ENCODE data around the gene PCDHGA7.
"Not testable (repeated sequence)": the region's sequence is repeated elsewhere in the genome, so short reads cannot be mapped to it uniquely, and the experiment has no call there.

Gene PCDHGA7

DNA sequence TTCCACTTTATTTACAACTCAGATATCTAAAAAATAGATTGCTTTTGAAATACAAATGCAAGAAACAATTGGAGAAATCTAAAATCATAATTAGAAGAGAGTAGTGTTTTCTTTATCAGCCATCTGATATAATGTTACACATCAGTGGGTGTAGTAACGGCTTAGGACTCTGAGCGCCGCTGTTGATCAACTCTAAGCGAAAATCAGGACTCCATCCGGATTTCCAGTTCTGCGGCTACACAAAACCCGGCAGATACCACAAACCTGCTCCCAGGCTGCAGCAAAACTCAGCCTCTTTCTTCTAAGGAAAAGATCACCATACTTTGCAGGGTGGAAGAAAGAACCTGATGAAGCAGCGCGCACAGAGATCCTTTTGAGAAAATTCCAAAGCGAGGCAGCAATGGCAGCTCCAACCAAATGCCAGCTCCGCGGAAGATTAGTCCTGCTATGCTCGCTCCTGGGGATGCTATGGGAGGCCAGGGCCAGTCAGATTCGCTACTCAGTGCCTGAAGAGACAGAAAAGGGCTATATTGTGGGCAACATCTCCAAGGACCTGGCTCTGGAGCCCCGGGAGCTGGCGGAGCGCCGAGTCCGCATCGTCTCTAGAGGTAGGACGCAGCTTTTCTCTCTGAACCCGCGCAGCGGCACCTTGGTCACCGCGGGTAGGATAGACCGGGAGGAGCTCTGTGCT, 20.2 kb downstream of the PCDHGA7 start, which contains the start of gene PCDHGA9:
Gene PCDHGA9 (plus strand): TSS at position 226 of the 691 bp plus-strand sequence. CDS start 175 bp downstream, at position 401.
- no peak for FAIRE-seq

DNA sequence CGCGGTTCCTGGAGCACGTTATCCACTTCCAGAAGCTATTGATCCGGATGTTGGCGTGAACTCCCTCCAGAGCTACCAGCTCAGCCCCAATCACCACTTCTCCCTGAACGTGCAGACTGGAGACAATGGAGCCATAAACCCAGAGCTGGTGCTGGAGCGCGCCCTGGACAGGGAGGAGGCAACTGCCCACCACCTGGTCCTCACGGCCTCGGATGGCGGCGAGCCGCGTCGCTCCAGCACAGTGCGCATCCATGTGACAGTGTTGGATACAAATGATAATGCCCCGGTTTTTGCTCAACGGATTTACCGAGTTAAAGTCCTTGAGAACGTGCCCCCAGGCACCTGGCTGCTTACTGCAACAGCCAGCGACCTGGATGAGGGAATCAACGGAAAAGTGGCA, 20.8 kb downstream of the PCDHGA7 start:
- FAIRE-seq = no peak

DNA sequence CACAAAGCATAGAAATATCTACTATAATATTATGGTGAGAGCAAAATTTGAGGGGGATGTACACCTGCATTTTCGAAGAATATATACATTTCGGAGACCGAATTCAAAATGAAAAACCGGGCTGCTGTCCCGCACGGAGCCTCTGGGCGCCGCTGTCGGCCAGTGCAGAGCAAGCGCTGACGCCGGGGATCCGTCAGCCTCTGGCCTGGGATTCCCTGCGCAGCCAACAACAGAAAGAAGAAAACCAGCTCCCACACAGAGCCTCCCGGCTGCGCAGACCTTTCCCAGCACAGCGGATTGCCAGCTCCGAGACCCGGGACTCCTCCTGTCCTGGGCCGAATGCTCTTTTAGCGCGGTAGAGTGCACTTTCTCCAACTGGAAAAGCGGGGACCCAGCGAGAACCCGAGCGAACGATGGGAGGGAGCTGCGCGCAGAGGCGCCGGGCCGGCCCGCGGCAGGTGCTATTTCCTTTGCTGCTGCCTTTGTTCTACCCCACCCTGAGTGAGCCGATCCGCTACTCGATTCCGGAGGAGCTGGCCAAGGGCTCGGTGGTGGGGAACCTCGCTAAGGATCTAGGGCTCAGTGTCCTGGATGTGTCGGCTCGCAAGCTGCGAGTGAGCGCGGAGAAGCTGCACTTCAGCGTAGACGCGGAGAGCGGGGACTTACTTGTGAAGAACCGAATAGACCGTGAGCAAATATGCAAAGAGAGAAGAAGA, 25.4 kb downstream of the PCDHGA7 start, which contains the start of gene PCDHGB6:
Gene PCDHGB6 (plus strand): TSS at position 232 of the 716 bp plus-strand sequence. CDS start 182 bp downstream, at position 414.
- not testable (repeated sequence) for FAIRE-seq

DNA sequence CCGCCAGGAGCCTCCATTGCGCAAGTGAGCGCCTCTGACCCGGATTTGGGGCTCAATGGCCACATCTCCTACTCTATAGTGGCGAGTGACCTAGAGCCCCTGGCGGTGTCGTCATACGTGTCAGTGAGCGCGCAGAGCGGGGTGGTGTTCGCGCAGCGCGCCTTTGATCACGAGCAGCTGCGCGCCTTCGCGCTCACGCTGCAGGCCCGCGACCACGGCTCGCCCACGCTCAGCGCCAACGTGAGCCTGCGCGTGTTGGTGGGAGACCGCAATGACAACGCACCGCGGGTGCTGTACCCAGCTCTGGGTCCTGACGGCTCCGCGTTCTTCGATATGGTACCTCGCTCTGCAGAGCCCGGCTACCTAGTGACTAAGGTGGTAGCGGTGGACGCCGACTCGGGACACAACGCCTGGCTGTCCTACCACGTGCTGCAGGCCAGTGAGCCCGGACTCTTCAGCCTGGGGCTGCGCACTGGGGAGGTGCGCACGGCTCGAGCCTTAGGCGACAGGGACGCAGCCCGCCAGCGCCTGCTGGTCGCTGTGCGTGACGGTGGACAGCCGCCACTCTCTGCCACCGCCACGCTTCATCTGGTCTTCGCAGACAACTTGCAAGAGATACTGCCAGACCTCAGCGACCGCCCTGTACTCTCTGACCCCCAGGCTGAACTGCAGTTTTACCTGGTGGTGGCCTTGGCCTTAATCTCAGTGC, 27.2 kb downstream of the PCDHGA7 start:
- FAIRE-seq = no peak

DNA sequence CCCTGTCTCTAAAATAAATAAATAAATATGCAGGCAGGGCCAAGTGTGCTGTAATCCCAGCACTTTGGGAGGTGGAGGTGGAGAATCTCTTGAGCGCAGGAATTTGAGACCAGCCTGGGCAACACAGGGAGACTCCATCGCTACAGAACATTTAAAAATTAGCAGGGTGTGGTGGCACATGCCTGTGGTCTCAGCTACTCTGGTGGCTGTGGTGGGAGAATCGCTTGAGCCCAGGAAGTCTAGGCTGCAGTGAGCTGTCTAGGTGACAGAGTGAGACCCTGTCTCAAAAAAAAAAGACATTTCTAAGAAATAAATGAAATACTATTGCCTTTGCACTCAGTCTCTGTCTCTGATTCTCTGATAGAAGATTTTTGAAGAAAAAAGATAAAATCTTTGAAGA, 29.0 kb downstream of the PCDHGA7 start:
- no peak for FAIRE-seq

DNA sequence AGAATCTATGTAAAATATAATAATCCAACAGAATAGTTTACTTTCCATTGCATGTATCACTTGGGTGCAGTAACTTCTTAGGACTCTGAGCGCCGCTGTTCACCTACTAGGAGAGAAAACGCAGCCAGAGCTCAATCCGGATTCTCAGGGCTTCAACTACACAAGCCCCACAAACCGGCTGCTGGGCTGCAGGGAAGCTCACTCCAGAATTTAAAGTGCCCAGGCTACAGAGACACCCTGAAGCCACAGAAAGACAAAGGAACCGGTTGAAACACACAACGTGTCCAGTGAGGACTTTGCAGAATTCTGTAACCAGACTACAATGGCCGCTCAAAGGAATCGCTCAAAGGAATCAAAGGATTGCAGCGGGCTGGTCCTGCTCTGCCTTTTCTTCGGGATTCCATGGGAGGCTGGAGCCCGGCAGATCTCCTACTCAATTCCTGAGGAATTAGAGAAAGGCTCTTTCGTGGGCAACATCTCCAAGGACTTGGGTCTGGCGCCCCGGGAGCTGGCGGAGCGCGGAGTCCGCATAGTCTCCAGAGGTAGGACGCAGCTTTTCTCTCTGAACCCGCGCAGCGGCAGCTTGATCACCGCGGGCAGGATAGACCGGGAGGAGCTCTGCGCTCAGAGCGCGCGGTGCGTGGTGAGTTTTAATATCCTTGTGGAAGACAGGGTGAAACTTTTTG, 30.5 kb downstream of the PCDHGA7 start, which contains the start of gene PCDHGA10:
Gene PCDHGA10 (plus strand): TSS at position 134 of the 686 bp plus-strand sequence. CDS start 189 bp downstream, at position 323.
- FAIRE-seq = no peak

DNA sequence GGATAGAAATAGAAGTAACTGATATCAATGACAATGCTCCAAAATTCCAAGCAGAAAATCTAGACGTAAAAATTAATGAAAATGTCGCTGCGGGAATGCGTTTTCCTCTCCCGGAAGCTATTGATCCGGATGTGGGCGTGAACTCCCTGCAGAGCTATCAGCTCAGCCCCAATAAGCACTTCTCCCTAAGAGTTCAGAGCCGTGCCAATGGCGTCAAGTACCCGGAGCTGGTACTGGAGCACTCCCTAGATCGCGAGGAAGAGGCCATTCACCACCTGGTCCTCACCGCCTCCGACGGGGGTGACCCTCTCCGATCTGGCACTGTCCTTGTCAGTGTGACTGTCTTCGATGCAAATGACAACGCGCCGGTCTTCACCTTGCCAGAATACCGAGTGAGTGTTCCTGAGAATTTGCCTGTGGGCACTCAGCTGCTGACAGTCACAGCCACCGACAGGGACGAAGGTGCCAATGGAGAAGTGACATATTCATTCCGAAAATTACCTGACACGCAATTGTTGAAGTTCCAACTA, 31.1 kb downstream of the PCDHGA7 start:
- FAIRE-seq = no peak

DNA sequence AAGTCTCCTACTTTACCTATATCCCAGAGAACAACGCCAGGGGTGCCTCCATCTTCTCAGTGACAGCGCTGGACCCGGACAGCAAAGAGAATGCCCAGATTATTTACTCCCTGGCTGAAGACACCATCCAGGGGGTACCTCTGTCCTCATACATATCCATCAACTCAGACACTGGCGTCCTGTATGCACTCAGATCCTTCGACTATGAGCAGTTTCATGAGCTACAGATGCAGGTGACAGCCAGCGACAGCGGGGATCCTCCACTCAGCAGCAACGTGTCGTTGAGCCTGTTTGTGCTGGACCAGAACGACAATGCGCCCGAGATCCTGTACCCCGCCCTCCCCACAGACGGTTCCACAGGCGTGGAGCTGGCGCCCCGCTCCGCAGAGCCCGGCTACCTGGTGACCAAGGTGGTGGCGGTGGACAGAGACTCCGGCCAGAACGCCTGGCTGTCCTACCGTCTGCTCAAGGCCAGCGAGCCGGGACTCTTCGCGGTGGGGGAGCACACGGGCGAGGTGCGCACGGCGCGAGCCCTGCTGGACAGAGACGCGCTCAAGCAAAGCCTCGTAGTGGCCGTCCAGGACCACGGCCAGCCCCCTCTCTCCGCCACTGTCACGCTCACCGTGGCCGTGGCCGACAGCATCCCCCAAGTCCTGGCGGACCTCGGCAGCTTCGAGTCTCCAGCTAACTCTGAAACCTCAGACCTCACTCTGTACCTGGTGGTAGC, 32.2 kb downstream of the PCDHGA7 start:
- FAIRE-seq = not testable (repeated sequence)

DNA sequence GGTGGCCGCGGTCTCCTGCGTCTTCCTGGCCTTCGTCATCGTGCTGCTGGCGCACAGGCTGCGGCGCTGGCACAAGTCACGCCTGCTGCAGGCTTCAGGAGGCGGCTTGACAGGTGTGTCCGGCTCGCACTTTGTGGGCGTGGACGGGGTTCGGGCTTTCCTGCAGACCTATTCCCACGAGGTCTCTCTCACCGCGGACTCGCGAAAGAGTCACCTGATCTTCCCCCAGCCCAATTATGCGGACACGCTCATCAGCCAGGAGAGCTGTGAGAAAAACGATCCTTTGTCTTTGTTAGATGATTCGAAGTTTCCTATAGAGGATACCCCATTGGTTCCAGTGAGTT, 32.7 kb downstream of the PCDHGA7 start:
- FAIRE-seq = not testable (repeated sequence)

DNA sequence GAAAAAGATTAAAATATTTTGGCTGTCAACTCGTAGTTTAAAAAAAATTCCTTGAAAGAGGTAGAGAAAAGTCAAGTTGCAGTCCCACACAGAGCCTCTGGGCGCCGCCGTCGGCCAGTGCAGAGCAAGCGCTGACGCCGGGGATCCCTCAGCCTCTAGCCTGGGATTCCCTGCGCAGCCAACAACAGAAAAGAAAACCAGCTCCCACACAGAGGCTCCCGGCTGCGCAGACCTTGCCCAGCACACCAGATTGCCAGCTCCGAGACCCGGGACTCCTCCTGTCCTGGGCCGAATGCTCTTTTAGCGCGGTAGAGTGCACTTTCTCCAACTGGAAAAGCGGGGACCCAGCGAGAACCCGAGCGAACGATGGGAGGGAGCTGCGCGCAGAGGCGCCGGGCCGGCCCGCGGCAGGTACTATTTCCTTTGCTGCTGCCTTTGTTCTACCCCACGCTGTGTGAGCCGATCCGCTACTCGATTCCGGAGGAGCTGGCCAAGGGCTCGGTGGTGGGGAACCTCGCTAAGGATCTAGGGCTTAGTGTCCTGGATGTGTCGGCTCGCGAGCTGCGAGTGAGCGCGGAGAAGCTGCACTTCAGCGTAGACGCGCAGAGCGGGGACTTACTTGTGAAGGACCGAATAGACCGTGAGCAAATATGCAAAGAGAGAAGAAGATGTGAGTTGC, 35.1 kb downstream of the PCDHGA7 start, which contains the start of gene PCDHGB7:
Gene PCDHGB7 (plus strand): TSS at position 184 of the 679 bp plus-strand sequence. CDS start 183 bp downstream, at position 367.
- not testable (repeated sequence) for FAIRE-seq

DNA sequence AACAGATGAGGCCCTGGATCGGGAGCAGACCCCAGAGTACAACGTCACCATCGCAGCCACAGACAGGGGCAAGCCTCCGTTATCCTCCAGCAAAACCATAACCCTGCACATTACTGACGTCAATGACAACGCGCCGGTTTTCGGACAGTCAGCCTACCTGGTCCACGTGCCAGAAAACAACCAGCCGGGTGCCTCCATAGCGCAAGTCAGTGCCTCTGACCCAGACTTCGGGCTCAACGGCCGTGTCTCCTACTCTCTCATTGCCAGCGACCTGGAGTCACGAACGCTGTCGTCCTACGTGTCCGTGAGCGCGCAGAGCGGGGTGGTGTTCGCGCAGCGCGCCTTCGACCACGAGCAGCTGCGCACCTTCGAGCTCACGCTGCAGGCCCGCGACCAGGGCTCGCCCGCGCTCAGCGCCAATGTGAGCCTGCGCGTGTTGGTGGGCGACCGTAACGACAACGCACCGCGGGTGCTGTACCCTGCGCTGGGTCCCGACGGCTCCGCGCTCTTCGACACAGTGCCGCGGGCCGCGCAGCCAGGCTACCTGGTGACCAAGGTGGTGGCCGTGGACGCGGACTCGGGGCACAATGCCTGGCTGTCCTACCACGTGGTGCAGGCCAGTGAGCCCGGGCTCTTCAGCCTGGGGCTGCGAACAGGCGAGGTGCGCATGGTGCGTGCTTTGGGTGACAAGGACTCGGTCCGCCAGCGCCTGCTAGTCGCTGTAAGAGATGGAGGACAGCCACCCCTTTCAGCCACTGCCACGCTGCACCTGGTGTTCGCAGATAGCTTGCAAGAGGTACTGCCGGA, 36.7 kb downstream of the PCDHGA7 start:
- no peak for FAIRE-seq

DNA sequence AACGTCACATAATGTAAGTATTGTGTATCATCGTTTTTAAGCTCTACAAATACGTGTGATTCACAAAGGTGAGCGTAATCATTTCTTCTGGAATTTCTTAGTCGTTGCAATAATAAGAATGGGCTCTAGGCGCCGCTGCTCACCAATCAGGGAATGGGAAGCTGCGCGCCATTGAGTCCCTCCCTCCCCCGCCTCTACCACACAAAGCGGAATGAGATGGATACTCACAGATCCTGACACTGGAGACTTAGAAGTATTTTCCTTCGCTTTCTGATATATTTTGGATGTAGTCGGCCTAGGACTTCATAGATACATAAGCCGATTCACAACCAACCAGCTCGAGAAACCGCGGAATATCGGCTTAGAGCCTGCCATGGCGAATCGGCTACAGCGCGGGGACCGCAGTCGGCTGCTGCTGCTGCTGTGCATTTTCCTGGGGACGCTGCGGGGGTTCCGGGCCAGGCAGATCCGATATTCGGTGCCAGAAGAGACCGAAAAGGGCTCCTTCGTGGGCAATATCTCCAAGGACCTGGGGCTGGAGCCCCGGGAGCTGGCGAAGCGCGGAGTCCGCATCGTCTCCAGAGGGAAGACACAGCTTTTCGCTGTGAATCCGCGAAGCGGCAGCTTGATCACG, 38.4 kb downstream of the PCDHGA7 start, which contains the start of gene PCDHGA11:
Gene PCDHGA11 (plus strand): TSS at position 197 of the 634 bp plus-strand sequence. CDS start 177 bp downstream, at position 374.
- no peak for FAIRE-seq

DNA sequence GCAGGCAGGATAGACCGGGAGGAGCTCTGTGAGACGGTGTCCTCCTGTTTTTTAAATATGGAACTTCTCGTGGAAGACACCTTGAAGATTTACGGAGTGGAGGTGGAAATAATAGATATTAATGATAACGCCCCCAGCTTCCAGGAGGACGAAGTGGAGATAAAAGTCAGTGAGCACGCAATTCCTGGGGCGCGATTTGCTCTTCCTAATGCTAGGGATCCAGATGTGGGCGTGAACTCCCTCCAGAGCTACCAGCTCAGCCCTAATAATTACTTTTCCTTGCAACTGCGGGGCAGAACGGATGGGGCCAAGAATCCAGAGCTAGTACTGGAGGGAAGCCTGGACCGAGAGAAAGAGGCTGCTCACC, 38.9 kb downstream of the PCDHGA7 start:
- FAIRE-seq = no peak

DNA sequence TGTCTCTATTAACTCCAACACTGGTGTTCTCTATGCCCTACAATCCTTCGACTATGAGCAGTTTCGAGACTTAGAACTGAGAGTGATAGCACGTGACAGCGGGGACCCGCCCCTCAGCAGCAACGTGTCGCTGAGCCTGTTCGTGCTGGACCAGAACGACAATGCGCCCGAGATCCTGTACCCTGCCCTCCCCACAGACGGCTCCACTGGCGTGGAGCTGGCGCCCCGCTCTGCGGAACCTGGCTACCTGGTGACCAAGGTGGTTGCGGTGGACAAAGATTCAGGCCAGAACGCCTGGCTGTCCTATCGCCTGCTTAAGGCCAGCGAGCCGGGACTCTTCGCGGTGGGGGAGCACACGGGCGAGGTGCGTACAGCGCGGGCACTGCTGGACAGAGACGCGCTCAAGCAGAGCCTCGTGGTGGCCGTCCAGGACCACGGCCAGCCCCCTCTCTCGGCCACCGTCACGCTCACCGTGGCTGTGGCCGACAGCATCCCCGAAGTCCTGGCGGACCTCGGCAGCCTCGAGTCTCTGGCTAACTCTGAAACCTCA, 40.3 kb downstream of the PCDHGA7 start:
- no peak for FAIRE-seq

DNA sequence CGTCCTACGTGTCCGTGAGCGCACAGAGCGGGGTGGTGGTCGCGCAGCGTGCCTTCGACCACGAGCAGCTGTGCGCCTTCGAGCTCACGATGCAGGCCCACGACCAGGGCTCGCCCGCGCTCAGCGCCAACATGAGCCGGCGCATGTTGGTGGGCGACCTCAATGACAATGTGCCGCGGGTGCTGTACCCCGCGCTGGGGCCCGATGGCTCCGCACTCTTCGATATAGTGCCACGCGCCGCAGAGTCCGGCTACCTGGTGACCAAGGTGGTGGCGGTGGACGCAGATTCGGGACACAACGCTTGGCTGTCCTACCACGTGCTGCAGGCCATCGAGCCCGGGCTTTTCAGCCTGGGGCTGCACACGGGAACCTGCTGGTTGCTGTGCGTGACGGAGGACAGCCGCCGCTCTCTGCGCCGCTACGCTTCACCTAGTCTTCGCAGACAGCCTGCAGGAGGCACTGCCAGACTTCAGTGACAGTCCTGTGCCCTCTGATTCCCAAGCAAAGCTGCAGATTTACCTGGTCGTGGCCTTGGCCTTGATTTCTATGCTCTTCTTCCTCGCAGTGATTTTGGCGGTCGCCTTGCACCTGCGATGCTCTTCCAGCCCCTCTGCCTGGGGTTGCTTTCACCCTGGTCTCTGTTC, 45.4 kb downstream of the PCDHGA7 start:
- no peak for FAIRE-seq

DNA sequence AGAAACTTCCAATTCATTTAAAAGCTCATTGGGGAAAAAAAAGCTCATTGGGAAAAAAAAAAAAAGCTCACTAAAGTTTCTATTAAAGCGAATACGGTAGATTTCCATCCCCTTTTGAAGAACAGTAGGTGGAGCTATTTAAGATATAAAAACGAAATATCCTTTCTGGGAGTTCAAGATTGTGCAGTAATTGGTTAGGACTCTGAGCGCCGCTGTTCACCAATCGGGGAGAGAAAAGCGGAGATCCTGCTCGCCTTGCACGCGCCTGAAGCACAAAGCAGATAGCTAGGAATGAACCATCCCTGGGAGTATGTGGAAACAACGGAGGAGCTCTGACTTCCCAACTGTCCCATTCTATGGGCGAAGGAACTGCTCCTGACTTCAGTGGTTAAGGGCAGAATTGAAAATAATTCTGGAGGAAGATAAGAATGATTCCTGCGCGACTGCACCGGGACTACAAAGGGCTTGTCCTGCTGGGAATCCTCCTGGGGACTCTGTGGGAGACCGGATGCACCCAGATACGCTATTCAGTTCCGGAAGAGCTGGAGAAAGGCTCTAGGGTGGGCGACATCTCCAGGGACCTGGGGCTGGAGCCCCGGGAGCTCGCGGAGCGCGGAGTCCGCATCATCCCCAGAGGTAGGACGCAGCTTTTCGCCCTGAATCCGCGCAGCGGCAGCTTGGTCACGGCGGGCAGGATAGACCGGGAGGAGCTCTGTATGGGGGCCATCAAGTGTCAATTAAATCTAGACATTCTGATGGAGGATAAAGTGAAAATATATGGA, 48.0 kb downstream of the PCDHGA7 start, which contains the start of gene PCDHGA12:
Gene PCDHGA12 (plus strand): TSS at position 176 of the 782 bp plus-strand sequence. CDS start 253 bp downstream, at position 429.
- no peak for FAIRE-seq

DNA sequence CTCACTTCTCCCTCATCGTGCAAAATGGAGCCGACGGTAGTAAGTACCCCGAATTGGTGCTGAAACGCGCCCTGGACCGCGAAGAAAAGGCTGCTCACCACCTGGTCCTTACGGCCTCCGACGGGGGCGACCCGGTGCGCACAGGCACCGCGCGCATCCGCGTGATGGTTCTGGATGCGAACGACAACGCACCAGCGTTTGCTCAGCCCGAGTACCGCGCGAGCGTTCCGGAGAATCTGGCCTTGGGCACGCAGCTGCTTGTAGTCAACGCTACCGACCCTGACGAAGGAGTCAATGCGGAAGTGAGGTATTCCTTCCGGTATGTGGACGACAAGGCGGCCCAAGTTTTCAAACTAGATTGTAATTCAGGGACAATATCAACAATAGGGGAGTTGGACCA, 48.7 kb downstream of the PCDHGA7 start:
- no peak for FAIRE-seq

DNA sequence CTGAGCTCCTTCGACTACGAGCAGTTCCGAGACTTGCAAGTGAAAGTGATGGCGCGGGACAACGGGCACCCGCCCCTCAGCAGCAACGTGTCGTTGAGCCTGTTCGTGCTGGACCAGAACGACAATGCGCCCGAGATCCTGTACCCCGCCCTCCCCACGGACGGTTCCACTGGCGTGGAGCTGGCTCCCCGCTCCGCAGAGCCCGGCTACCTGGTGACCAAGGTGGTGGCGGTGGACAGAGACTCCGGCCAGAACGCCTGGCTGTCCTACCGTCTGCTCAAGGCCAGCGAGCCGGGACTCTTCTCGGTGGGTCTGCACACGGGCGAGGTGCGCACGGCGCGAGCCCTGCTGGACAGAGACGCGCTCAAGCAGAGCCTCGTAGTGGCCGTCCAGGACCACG, 49.8 kb downstream of the PCDHGA7 start:
- FAIRE-seq = not testable (repeated sequence)

Data from islet of Langerhans (tissue), 1 donor.